ELF-1 (cell line): ENCODE measurements around the gene NPAS3.
A peak's percentile ranks its signal among the peaks of the same experiment; 100 is the strongest.

Source experiments
- DNase-seq: peaks from one replicate; pipeline ENCODE4 v3.0.0-alpha.2; 2016; ENCODE audit warnings: low read depth, low spot score

Gene NPAS3

DNA sequence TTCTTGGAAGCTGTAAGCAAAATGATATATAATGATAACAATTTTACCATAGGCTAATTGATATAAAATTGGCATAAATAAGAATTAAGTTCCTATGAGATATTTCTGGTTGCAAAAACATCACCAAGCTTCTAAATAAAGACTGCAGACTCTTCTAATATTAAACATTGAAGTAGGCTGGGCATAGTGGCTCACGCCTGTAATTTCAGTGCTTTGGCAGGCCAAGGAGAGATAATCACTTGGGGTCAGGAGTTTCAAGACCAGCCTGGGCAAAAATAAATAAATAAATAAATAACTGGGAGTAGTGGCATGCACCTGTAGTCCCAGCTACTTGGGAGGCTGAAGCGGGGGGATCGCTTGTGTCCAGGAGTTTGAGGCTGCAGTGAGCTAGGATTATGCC is 71.8 kb downstream of the NPAS3 start:
- no peak for DNase-seq

DNA sequence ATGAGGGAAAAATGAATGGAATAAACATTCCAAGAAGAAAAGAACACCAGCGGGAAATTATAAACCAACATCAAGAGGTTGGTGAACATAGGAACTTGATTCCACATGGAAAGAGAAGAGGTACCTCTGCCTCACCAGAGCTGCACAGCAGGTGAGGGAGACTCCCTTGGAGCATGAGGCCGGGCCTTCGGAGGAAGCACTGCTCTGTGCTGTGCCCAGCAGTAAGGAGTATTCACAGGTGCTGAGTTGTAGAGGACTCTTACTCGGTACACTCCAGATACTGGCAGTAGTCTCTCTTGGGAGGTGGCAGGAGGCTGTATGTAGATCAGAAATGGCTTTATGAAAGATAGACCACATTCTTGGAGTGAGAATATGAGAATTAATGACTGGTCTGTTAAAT is 76.0 kb downstream of the NPAS3 start:
- no peak for DNase-seq

DNA sequence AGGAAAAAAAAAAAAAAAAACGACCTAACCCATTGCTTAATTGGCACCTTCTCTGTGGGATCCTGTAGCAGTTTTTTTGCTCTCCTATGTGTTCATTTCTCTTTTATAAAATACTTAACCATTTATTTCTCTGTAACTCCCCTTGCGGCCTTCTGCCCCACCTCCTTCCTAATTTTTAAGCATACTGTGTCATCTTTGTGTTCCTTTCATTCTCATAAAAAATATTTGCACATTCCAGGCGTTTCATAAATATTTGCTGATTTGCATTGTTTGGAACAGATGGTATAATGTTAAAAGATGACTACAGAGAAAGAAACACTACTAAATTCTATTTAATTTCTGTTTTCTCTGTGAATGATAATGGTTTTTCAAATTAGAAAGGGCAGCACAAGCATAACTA is 77.9 kb downstream of the NPAS3 start:
- no peak for DNase-seq

- no peak for DNase-seq
Observed at GRCh38 chr14:33017016-33017415, 78.3 kb downstream of the NPAS3 start.

DNA sequence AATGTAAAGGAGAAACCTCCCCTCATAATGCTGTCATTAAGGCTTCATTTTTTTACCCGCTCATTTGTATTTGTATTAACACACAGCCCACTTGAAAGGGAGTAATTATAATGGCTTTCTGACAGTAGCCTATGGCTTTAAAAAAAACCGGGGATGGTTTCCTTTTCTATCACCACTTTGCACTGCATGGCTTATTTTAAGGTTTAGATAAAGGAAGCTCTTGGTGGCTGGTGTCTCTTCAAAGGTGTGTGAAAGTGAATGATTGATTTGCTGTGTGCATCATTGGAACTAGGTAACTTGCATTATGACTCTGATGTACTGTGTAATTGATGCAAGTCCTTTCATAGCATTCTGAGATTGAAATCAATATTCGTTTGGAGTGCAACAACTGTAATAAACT is 80.7 kb downstream of the NPAS3 start:
- no peak for DNase-seq

DNA sequence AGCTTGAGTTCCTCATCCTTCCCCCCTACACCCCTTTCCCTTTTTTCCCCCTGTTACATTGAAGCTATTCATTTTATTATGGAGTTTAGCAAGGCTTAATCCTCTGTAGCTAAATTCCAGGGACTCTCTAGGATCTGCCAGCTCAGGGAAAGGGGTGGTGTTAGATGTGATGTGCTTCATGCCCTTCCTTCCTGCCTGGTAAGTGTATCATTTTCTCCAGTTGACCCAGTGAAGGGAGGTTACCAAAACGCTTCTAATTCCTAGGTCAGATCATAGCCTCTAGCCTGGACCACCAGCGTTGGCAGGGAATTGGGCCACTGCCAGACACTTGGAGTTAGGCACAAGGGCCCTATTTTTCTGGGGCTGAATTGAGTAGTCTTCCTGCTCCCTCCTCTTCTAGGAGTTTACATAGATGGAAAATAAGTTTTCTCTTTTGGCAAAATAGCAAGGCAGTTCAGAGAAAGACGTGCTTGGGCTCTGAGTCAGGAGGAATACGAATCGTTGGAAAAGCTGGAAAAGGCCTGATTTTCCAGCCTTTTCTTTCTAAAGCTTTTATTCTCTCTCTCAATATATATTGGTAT is 88.3 kb downstream of the NPAS3 start:
- no peak for DNase-seq

DNA sequence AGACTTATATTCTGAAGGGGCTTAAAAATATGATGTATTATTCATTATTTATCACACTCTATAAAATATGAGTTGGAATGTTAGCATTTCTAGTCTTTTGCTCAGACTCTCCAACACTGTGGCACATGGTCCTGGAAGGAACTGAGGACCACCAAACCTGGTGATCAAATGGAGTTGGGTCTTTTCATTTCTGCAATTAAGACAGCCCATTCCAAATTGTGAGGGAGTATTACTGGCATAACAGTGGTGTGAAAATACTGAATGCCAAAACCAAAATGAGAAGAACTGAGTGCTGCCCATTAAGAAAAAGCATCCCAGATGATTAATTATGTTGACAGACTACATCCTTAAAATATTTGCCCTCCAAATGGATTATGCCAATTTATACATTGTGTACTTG is 90.8 kb downstream of the NPAS3 start:
- DNase-seq = no peak

DNA sequence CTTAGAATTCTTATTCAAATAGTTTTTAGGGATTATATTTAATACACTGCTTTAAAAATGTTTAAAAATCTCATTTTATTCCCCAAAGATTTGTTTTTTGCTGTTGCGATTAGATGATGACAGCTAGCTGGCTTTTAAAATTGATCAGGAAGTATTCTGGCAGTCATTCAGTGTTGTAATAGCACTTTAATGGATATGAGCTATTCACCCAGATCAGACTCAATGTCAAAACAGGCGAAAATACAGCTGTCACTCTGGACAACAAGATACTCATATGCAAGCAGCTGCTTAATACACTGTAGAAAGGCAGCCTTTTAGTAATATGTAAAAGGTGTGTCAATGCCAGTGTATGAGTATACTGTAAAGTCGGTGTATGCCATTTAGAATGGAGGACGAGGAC is 91.7 kb downstream of the NPAS3 start:
- DNase-seq = no peak

- DNase-seq = no peak
Observed at GRCh38 chr14:33035416-33036194, 96.9 kb downstream of the NPAS3 start.

- no peak for DNase-seq
Observed at GRCh38 chr14:33039311-33039710, 100.6 kb downstream of the NPAS3 start.

- DNase-seq = no peak
Observed at GRCh38 chr14:33040372-33041140, 101.9 kb downstream of the NPAS3 start.

DNA sequence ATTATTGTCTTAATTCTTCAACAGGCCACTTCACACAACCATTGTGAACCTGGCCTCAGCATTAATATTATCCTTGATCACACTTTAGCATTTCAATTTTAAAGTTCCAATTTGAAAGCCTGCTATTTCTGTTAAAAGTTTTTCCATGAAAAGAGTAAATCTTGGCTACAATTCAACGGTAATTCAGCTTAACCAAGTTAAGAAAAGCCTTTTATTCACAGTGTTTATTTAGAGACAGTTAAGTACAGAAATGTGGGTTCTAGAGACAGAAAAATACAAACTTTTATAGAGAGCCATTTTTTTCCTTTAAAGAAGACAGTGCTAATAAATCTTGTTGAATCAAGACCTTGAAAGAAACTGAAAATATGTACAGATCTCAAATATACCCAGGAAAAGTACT is 103.9 kb downstream of the NPAS3 start:
- no peak for DNase-seq

DNA sequence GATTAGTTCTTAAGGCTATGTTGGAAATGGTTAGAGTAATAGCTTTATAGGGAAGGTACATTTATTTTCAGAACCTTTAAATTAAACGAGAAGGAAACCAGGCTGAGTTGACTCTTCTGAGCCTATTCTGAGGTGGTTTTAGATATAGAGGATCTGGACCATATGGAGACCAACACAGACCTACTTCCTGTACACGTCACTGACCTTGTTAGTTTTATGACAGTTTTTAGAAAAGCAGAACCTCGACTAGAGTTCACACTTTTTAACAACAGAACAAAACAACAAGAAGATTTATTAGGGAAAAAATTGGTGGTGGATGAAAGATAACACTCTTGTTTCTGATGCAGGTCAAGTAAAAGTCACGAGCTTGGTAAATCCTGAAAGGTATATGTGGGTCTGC is 107.1 kb downstream of the NPAS3 start:
- no peak for DNase-seq

- DNase-seq = no peak
Observed at GRCh38 chr14:33052943-33053342, 114.3 kb downstream of the NPAS3 start.

DNA sequence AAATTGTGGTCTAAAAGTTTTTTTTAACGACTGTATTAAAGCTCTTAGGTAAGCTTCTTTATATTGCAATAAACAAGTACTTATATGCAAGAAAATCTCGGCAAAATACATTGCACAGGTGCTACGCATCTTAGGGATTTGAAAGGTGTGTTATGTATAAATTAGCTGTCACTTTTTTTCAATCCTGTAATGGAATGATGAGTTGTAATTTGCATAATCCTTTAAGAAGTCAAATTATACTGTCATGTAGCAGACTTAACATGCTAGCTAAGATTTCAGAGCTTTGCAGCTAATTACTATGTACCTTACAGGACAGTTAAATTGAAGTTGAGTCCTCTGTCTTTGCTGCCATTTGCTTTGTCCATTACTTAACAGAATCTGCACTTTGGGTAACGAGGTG is 117.5 kb downstream of the NPAS3 start:
- DNase-seq = no peak

GRCh38 chr14:33057585-33057984 is 118.9 kb downstream of the NPAS3 start:
- DNase-seq = no peak

DNA sequence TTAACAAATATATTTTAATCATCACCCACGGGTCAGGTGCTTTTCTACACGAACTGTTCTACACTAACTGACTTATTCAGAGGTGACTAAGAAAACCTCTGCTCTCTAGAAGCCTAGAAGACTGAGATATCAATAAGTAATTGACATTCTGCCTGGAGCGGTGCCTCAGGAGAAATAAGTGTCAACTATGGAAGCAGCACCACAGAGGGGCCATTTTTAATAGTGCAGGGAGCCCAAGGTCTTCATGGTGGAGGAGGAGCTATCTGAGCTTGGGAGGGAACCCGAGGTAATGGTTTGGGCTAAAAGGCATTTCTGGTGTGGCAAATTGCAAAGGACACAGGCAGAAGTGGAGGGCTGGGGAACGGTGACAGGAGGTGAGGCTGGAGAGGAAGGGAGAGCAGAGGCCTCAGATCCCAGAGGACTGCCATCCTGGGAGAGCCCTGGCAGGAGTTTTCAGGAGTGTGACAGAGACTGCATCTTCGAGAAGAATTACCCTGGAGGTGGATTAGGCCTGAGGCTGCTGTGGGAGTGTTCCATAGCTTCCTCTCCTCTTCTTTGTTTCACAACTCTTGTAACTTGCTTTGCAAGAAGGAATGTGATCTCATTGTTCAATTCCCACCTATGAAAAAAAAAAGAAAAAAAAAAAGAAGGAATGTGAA is 123.1 kb downstream of the NPAS3 start:
- DNase-seq = peak; percentile 60

- DNase-seq = no peak
Observed at GRCh38 chr14:33062476-33062875, 123.8 kb downstream of the NPAS3 start.

- no peak for DNase-seq
Observed at GRCh38 chr14:33062881-33063280, 124.2 kb downstream of the NPAS3 start.

GRCh38 chr14:33063521-33063920 is 124.8 kb downstream of the NPAS3 start:
- no peak for DNase-seq

- no peak for DNase-seq
Observed at GRCh38 chr14:33065634-33066033, 127.0 kb downstream of the NPAS3 start.

GRCh38 chr14:33068040-33068439 is 129.4 kb downstream of the NPAS3 start:
- no peak for DNase-seq
